GM13977 (cell line): ENCODE results near the gene TRIM6.
"Not testable (repeated sequence)": the region's sequence is repeated elsewhere in the genome, so short reads cannot be mapped to it uniquely, and the experiment has no call there.

Source experiments
- DNase-seq: peaks from one replicate; pipeline ENCODE4 v3.0.0; 2012; ENCODE audit warnings: low spot score
- in situ Hi-C: fragments of 300-500 bp; cut with MboI; formaldehyde crosslinking; loops from one replicate; pipeline ENCODE4 v1.12.0; 2022; ENCODE audit warnings: low sequenced_read_pairs, low pct_unique_long_range_greater_than_20kb, mixed read lengths, inconsistent platforms; ENCODE audit not compliant: unreplicated experiment
- TF ChIP-seq, protein P1 (sequence below): IDR thresholded peaks from 2 replicates; pipeline ENCODE4 v1.5.1; 2012; ENCODE audit warnings: mild to moderate bottlenecking, control low read depth; ENCODE audit not compliant: insufficient read depth; ENCODE audit errors: extremely low read depth, missing control alignments

Gene TRIM6

DNA sequence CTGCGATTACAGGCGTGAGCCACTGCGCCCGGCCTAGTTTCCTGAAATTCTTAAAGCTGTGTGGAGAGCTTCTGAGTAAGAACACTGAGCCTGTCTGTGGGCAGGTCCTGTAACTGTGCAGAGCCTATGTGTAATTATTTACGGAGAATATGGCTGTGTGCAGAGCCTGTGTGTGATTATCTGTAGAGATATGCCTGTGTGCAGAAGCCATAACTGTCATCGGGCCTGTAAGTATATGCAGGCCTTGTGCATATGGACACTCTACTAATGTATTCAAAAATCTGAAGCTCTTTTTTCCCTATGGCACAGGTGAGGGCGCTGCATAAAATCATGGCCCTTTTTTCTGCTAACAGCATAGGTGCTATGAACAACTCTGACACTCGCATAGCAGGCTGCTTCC lies 15.9 kb upstream of the TRIM6 start, which contains the start of gene OR52B6:
TSS of gene OR52B6 (plus strand) at position 301 of the 400 bp plus-strand sequence. CDS start at position 301, 0 bp downstream.
- TF ChIP-seq, protein P1, sequence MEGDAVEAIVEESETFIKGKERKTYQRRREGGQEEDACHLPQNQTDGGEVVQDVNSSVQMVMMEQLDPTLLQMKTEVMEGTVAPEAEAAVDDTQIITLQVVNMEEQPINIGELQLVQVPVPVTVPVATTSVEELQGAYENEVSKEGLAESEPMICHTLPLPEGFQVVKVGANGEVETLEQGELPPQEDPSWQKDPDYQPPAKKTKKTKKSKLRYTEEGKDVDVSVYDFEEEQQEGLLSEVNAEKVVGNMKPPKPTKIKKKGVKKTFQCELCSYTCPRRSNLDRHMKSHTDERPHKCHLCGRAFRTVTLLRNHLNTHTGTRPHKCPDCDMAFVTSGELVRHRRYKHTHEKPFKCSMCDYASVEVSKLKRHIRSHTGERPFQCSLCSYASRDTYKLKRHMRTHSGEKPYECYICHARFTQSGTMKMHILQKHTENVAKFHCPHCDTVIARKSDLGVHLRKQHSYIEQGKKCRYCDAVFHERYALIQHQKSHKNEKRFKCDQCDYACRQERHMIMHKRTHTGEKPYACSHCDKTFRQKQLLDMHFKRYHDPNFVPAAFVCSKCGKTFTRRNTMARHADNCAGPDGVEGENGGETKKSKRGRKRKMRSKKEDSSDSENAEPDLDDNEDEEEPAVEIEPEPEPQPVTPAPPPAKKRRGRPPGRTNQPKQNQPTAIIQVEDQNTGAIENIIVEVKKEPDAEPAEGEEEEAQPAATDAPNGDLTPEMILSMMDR, result no peak
- in situ Hi-C loops, result no loop called here
- DNase-seq, result no peak

DNA sequence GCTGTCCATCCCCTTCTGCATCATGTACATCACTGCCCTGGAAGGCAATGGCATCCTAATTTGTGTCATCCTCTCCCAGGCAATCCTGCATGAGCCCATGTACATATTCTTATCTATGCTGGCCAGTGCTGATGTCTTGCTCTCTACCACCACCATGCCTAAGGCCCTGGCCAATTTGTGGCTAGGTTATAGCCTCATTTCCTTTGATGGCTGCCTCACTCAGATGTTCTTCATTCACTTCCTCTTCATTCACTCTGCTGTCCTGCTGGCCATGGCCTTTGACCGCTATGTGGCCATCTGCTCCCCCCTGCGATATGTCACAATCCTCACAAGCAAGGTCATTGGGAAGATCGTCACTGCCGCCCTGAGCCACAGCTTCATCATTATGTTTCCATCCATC lies 15.4 kb upstream of the TRIM6 start:
- in situ Hi-C loops, result no loop called here
- no peak for DNase-seq
- TF ChIP-seq, protein P1, result no peak

DNA sequence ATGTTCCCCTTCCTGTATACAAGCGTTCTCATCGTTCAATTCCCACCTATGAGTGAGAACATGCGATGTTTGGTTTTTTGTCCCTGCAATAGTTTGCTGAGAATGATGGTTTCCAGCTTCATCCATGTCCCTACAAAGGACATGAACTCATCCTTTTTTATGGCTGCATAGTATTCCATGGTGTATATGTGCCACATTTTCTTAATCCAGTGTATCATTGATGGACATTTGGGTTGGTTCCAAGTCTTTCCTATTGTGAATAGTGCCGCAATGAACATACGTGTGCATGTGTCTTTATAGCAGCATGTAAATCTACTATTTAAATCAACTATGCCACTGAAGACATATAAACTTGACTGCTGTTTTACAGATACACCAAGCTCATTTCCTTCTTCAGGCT lies 12.0 kb upstream of the TRIM6 start:
- in situ Hi-C loops, result not testable (repeated sequence)

DNA sequence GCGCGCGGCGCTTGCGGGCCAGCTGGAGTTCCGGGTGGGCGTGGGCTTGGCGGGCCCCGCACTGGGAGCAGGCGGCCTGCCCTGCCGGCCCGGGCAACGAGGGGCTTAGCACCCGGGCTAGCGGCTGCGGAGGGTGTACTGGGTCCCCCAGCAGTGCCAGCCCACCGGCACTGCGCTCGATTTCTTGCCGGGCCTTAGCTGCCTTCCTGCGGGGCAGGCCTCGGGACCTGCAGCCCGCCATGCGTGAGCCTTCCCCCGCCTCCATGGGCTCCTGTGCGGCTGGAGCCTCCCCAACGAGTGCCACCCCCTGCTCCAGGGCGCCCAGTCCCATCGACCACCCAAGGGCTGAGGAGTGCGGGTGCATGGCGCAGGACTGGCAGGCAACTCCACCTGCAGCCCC lies 6.5 kb upstream of the TRIM6 start:
- DNase-seq, in situ Hi-C loops: not testable (repeated sequence)

More for the DNA sequence above, 12.0 kb upstream of the TRIM6 start:
- DNase-seq, result not testable (repeated sequence)

DNA sequence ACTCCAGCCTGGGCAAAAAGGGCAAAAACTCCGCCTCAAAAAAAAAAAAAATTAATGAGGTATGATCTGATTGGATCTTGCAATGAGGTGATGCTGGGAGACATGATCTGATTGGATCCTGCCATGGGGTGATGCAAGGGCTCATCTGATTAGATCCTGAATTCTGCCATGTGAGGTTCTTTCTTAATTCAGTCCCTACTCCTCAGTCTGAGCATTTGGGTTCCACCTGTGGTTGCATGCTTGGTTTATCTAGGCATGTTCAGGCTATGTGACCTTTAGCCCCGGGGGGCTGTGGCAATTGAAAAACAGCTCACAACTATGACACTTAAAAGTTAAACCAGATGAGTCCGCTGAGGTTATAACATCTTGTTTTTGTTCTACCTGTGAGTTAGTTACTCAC lies 4.8 kb upstream of the TRIM6 start:
- in situ Hi-C loops, result no loop called here
- no peak for DNase-seq
- TF ChIP-seq, protein P1, result no peak

DNA sequence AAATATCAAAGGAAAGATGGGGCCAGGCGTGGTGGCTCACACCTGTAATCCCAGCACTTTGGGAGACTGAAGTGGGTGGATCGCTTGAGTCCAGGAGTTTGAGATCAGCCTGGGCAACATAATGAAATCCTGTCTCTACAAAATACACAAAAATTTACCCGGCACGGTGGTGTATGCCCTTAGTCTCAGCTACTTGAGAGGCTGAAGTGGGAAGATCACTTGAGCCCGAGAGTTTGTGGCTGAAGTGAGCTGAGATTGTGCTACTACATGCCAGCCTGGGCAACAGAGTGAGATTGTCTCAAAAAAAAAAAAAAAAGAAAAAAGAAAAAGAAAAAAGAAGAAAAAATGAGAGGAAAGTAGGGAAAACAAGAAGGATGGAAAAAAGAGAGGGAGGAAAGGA lies 3.8 kb upstream of the TRIM6 start:
- in situ Hi-C loops, result no loop called here
- DNase-seq, result no peak
- TF ChIP-seq, protein P1, result no peak

DNA sequence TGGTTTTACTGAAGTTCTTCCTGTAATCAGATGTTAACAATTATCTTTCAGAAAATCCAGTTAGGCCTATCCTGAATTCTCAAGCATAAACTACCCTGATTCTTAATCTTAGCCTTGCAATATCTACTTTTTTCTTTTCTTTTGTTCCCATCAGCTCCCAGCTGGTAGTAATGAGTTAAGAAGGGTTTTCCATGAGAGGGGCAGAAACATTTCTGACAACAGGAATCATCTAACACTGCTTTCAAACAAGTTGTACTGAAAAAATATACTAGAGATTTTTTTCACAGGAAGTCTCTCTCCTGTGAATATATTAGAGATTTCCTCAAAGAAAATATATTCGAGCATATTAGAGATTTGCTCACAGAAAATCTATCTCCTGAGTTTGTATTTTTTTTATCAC lies 3.3 kb upstream of the TRIM6 start:
- TF ChIP-seq, protein P1, result no peak
- no peak for DNase-seq
- in situ Hi-C loops, result no loop called here

DNA sequence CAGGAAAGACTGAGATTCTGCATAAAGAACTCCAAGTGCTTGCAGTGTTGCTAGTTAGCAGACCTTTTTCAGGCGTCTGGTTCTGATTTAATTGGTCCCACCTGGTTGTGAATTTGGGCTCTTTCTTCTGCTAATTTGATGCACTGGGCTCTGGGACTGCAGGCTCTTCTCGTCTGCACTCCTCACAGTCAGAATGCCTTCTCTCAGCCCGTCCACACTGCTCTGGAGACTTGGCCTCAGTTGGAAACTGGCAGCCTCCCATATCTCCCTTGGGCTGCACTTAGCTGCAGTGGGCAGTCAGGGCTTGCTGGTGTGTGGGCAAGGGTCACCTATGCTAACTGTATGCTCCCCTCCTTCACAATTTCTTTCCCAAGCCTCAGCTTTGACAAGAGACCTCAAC lies 1.5 kb downstream of the TRIM6 start:
- TF ChIP-seq, protein P1, result no peak
- DNase-seq, result no peak
- in situ Hi-C loops, result no loop called here
